ENCODE results near the gene FAM174C.

FAM174C gene

DNA sequence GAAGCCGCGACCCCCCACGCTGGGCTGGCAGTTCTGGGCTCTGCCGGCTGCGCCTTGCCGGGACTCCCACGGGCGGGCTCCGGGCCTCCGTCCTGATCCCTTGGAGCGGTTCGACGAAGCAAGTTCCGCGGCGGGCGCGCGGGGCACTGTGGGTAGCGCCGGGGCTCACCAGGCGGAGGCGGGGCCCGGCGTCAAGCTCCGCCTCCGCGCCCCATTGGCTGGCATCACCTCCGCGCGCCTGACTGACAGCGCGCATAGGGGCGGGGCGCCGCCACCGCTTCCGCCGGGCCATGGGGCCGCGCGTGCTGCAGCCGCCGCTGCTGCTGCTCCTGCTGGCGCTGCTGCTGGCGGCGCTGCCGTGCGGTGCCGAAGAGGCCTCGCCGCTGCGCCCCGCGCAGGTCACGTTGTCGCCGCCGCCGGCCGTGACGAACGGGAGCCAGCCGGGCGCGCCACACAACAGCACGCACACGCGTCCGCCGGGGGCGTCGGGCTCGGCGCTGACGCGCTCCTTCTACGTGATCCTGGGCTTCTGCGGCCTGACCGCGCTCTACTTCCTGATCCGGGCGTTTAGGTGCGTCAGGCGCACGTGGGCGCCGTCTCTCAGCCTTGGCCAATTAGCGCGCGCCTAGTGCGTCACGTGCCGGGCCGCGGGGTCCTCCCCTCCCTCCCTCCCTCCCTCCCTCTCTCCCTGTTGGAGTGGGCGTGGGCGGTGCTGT lies at the start of gene FAM174C:
TSS of gene FAM174C (plus strand) at position 271 of the 716 bp plus-strand sequence. CDS start at position 291, 20 bp downstream.
- peak; percentile 95 for DNase-seq (ENCODE audit: low spot score)
- TF ChIP-seq, protein P1, sequence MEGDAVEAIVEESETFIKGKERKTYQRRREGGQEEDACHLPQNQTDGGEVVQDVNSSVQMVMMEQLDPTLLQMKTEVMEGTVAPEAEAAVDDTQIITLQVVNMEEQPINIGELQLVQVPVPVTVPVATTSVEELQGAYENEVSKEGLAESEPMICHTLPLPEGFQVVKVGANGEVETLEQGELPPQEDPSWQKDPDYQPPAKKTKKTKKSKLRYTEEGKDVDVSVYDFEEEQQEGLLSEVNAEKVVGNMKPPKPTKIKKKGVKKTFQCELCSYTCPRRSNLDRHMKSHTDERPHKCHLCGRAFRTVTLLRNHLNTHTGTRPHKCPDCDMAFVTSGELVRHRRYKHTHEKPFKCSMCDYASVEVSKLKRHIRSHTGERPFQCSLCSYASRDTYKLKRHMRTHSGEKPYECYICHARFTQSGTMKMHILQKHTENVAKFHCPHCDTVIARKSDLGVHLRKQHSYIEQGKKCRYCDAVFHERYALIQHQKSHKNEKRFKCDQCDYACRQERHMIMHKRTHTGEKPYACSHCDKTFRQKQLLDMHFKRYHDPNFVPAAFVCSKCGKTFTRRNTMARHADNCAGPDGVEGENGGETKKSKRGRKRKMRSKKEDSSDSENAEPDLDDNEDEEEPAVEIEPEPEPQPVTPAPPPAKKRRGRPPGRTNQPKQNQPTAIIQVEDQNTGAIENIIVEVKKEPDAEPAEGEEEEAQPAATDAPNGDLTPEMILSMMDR (IDR thresholded peaks at IDR 0.05; ENCODE audit: borderline replicate concordance, control extremely low read depth, extremely low read depth, insufficient read depth, missing control alignments): no peak
- in situ Hi-C loops (cut with MboI; ENCODE audit: low sequenced_read_pairs, unreplicated experiment): no loop called here

DNA sequence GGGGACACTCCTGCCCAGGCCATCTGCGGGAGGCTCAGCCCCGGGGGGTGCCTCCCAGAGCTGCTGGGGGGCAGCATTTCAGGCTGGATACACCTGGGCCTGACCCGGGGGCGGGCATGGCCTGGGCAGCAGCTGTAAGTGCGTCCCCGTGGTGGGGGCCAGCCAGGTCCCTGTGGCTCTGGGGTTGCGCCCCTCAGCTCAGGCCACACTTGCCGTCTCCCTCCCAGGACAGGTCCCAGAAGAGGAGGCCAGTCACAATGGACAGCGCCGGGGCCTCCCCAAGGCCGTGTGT lies 49.2 kb upstream of the FAM174C start:
- in situ Hi-C loops (cut with MboI; ENCODE audit: low sequenced_read_pairs, unreplicated experiment): no loop called here
- TF ChIP-seq, protein P1 (IDR thresholded peaks at IDR 0.05; ENCODE audit: borderline replicate concordance, control extremely low read depth, extremely low read depth, insufficient read depth, missing control alignments): no peak
- no peak for DNase-seq (ENCODE audit: low spot score)

GRCh38 chr19:1226522-1227303 lies 48.6 kb upstream of the FAM174C start:
- TF ChIP-seq, protein P1 (IDR thresholded peaks at IDR 0.05; ENCODE audit: borderline replicate concordance, control extremely low read depth, extremely low read depth, insufficient read depth, missing control alignments): no peak
- in situ Hi-C loops (cut with MboI; ENCODE audit: low sequenced_read_pairs, unreplicated experiment): no loop called here
- no peak for DNase-seq (ENCODE audit: low spot score)

GRCh38 chr19:1227304-1228054 lies 47.9 kb upstream of the FAM174C start:
- TF ChIP-seq, protein P1 (IDR thresholded peaks at IDR 0.05; ENCODE audit: borderline replicate concordance, control extremely low read depth, extremely low read depth, insufficient read depth, missing control alignments): no peak
- no peak for DNase-seq (ENCODE audit: low spot score)
- in situ Hi-C loops (cut with MboI; ENCODE audit: low sequenced_read_pairs, unreplicated experiment): no loop called here

DNA sequence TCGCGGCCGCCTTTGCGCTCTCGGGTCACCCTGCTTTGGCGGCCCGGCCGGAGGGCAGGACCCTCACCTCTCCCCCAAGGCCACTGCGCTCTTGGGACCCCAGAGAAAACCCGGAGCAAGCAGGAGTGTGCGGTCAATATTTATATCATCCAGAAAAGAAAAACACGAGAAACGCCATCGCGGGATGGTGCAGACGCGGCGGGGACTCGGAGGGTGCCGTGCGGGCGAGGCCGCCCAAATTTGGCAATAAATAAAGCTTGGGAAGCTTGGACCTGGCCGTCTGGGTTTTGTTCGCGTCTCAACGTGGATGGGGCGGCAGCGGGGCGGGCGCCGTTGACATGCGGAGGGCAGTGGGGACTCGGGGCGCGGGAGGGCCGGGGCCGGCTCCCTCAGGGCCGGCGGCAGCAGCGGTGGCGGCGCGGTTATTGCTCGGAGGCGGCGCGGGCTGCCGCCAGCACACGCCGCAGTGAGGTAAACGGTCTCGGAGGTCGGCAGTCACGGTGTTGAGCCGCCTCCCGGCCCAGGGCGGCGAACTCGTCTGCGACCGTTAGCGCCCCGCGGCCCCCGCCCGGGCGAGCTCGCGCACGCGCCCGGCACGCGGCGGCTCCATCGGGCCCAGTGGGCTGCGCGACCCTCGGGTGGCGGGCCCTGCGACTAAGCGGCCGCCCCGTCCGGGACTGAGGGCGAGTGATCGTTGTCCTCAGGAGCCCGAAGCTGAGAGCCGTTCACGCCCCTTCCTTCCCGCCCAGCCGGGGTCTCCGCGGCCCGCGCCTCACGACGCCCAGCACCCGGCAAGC lies 47.0 kb upstream of the FAM174C start:
- DNase-seq (ENCODE audit: low spot score): no peak
- in situ Hi-C loops (cut with MboI; ENCODE audit: low sequenced_read_pairs, unreplicated experiment): no loop called here

More for the DNA sequence above, 47.0 kb upstream of the FAM174C start:
- TF ChIP-seq, protein P1 (IDR thresholded peaks at IDR 0.05; ENCODE audit: borderline replicate concordance, control extremely low read depth, extremely low read depth, insufficient read depth, missing control alignments): no peak
